ENCODE data around the gene RAB40C. TPM values are rescaled to one million over a fixed set of nuclear protein-coding genes. Genes with fewer than 3 reads are reported as not detected.

The RAB40C gene
- total and polyA plus RNA-seq, 4 donors = 25.1 to 58.9 (median 43.9) TPM

GRCh38 chr16:574021-574760 is 15.7 kb upstream of the RAB40C start:
- Histone ChIP-seq H3K9me3 (ENCODE audit: control insufficient read depth in 4 of 4, insufficient read depth in 3 of 4, low read length in 3 of 4) (no peaks in the 10 kb centered on the region), H3K4me1 (ENCODE audit: control insufficient read depth in 5 of 5, insufficient read depth in 5 of 5, low read length in 5 of 5) (peaks cover 0 to 10% (median 2%) of the 10 kb centered on the region in 5 donors), H3K9ac (ENCODE audit: insufficient read depth in 1 of 2, low read length in 2 of 2) (no peak overlapping the region), H3K4me3 (no peak overlapping the region), H3K27me3 (ENCODE audit: control insufficient read depth in 3 of 3, insufficient read depth in 3 of 3, low read length in 2 of 3) (no peaks in the 10 kb centered on the region), H3K27ac (ENCODE audit: low read depth in 1 of 2, low read length in 1 of 2) (no peak overlapping the region), H3K36me3 (ENCODE audit: control insufficient read depth in 4 of 4, insufficient read depth in 4 of 4, low read length in 4 of 4) (peaks cover 0 to 29% (median 3%) of the 10 kb centered on the region in 4 donors)
- TF ChIP-seq CTCF (IDR thresholded peaks at IDR 0.05; ENCODE audit: control extremely low read depth, extremely low read depth) = no peak
- WGBS, 2 donors = 96 to 97% methylated on average over 42 to 46 of the region's 46 CpGs
- DNase-seq (no peak), ATAC-seq (ENCODE audit: insufficient read depth, low FRiP score) (no peak)

- no peak overlapping the region for H3K9ac ChIP-seq (ENCODE audit: insufficient read depth in 1 of 2, low read length in 2 of 2)
- no peaks in the 10 kb centered on the region for H3K27me3 ChIP-seq (ENCODE audit: control insufficient read depth in 3 of 3, insufficient read depth in 3 of 3, low read length in 2 of 3)
- H3K27ac ChIP-seq (ENCODE audit: low read depth in 1 of 2, low read length in 1 of 2) = no peak overlapping the region
- H3K9me3 ChIP-seq (ENCODE audit: control insufficient read depth in 4 of 4, insufficient read depth in 3 of 4, low read length in 3 of 4) = no peaks in the 10 kb centered on the region
- WGBS, 2 donors = 93 to 95% methylated on average over 34 to 36 of the region's 36 CpGs
- H3K4me1 ChIP-seq (ENCODE audit: control insufficient read depth in 5 of 5, insufficient read depth in 5 of 5, low read length in 5 of 5) = peaks cover 0 to 7% (median 0%) of the 10 kb centered on the region in 5 donors
- TF ChIP-seq CTCF (IDR thresholded peaks at IDR 0.05; ENCODE audit: control extremely low read depth, extremely low read depth) = no peak
- H3K36me3 ChIP-seq (ENCODE audit: control insufficient read depth in 4 of 4, insufficient read depth in 4 of 4, low read length in 4 of 4) = peaks cover 0 to 36% (median 3%) of the 10 kb centered on the region in 4 donors
- DNase-seq (no peak), ATAC-seq (ENCODE audit: insufficient read depth, low FRiP score) (no peak)
- no peak overlapping the region for H3K4me3 ChIP-seq
These were observed 14.3 kb upstream of the RAB40C start for GRCh38 chr16:575354-576196.

- H3K27me3 ChIP-seq (ENCODE audit: control insufficient read depth in 3 of 3, insufficient read depth in 3 of 3, low read length in 2 of 3) = no peaks in the 10 kb centered on the region
- no peaks in the 10 kb centered on the region for H3K4me1 ChIP-seq (ENCODE audit: control insufficient read depth in 5 of 5, insufficient read depth in 5 of 5, low read length in 5 of 5)
- peaks cover 0 to 41% (median 3%) of the 10 kb centered on the region in 4 donors for H3K36me3 ChIP-seq (ENCODE audit: control insufficient read depth in 4 of 4, insufficient read depth in 4 of 4, low read length in 4 of 4)
- DNase-seq (no peak), ATAC-seq (ENCODE audit: insufficient read depth, low FRiP score) (no peak)
- H3K9ac ChIP-seq (ENCODE audit: insufficient read depth in 1 of 2, low read length in 2 of 2) = no peak overlapping the region
- no peaks in the 10 kb centered on the region for H3K9me3 ChIP-seq (ENCODE audit: control insufficient read depth in 4 of 4, insufficient read depth in 3 of 4, low read length in 3 of 4)
- no peak overlapping the region for H3K4me3 ChIP-seq
- no peak overlapping the region for H3K27ac ChIP-seq (ENCODE audit: low read depth in 1 of 2, low read length in 1 of 2)
- TF ChIP-seq CTCF (IDR thresholded peaks at IDR 0.05; ENCODE audit: control extremely low read depth, extremely low read depth) = no peak
- WGBS, 2 donors = 81 to 83% methylated on average over 21 of the region's 21 CpGs
These were observed 13.6 kb upstream of the RAB40C start for GRCh38 chr16:576197-576822.

All from lung (tissue), 12 donors.